AG04450 (cell line): ENCODE data around the gene TGIF1. TPM values are rescaled to one million over a fixed set of nuclear protein-coding genes. Genes with fewer than 3 reads are reported as not detected.

Source experiments
- CTCF ChIA-PET: fragments of 300-600, 350-600 bp; formaldehyde crosslinking; extraction: SDS; loops from one replicate; lab custom pipeline; 2022; ENCODE audit warnings: antibody characterized with exemption, inconsistent platforms; lab: Charles Lee
- POLR2A ChIA-PET: fragments of 350-600 bp; formaldehyde crosslinking; extraction: SDS; loops from one replicate; lab custom pipeline; 2021; ENCODE audit warnings: antibody characterized with exemption, inconsistent platforms; lab: Yijun Ruan, JAX
- DNase-seq: peaks from one replicate; pipeline ENCODE4 v3.0.0-alpha.2; 2011; ENCODE audit warnings: low read depth, low spot score
- H3K27ac ChIP-seq: one replicate; pipeline ENCODE4 v1.5.1; 2012; ENCODE audit warnings: low read depth, low read length, control low read depth
- H3K27me3 ChIP-seq: one replicate; pipeline ENCODE4 v1.6.0; 2012; ENCODE audit warnings: low read length; ENCODE audit not compliant: control insufficient read depth, insufficient read depth
- H3K4me3 ChIP-seq: 2 replicates; pipeline ENCODE4 v1.5.1; 2011; ENCODE audit warnings: mild to moderate bottlenecking, low read depth, low read length, control low read depth
- H3K9me3 ChIP-seq: 2 replicates; pipeline ENCODE4 v1.5.1; 2012; ENCODE audit warnings: low read length; ENCODE audit not compliant: control insufficient read depth, insufficient read depth
- polyA minus RNA-seq: library from RNA; depleted of rRNA, polyadenylated mRNA; stranded (reverse); fragments of >200 nt; gene quantifications from 2 replicates; pipeline ENCODE4 v1.2.3, GENCODE V29; 2011; rRNA and poly(A)+ RNA removed
- polyA plus RNA-seq: library from polyadenylated mRNA; depleted of rRNA; stranded (reverse); fragments of >200 nt; gene quantifications from 2 replicates; pipeline ENCODE4 v1.2.3, GENCODE V29; 2011; rRNA removed
- TF ChIP-seq, protein P1 (sequence below): IDR thresholded peaks from 2 replicates; pipeline ENCODE4 v1.5.1; 2011; ENCODE audit warnings: low read depth, low read length, control low read depth, inconsistent platforms

Gene TGIF1
- polyA plus RNA-seq (60.6 and 61.1 TPM in 2 replicates), polyA minus RNA-seq (72.3 and 110 TPM in 2 replicates)

DNA sequence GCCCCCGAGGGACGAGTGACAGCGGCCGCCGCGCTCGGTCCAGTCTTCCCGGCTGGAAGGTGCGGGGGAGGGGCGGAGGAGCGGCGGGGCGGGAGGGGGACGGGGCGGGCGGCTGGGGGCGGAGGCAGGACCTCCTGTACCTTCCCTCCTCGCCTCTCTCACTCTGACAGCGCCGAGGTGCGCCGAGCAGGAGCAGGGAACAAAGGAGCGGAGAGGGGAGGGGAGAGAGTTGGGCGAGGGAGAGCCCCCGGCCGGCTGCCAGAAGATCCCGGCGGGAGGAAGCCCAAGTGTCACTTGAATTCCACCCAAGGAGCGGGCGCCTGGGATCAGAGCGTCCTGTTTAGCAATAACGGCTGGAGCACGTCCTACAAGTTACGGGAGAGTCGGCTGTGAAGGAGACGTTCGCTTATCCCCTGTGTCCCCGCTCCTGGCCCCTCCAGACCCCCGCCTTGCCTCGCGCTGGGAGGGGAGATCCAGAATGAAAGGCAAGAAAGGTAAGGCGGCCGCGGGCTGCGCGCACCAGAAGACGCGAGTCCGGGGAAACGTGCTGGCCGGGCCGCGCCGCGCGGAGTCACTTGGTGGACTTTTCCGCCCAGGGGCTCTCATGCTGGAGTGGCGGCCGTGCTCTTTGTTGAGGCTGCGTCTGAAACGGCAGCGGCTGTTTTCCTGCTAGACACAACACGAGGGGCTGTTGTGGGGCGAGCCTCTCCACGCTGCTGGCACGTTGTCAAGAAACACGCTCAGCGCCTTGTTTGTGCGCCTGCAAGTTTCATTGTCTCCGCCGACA, at the start of gene TGIF1:
TSS of gene TGIF1 (plus strand) at position 161 of the 787 bp plus-strand sequence. CDS start at position 479, 318 bp downstream.
- CTCF ChIA-PET = interaction anchor here (5.4 to 6.8 kb wide), 2 partner anchors 144 to 216 kb away, joined by 58 to 69 read pairs; no protein-coding TSS in a partner anchor
- POLR2A ChIA-PET = interaction anchor here (1.0 to 2.7 kb wide), 2 partner anchors 144 to 189 kb away, joined by 4 to 12 read pairs; partner anchors contain the start of gene MYL12B
- no peak for DNase-seq
- TF ChIP-seq, protein P1, sequence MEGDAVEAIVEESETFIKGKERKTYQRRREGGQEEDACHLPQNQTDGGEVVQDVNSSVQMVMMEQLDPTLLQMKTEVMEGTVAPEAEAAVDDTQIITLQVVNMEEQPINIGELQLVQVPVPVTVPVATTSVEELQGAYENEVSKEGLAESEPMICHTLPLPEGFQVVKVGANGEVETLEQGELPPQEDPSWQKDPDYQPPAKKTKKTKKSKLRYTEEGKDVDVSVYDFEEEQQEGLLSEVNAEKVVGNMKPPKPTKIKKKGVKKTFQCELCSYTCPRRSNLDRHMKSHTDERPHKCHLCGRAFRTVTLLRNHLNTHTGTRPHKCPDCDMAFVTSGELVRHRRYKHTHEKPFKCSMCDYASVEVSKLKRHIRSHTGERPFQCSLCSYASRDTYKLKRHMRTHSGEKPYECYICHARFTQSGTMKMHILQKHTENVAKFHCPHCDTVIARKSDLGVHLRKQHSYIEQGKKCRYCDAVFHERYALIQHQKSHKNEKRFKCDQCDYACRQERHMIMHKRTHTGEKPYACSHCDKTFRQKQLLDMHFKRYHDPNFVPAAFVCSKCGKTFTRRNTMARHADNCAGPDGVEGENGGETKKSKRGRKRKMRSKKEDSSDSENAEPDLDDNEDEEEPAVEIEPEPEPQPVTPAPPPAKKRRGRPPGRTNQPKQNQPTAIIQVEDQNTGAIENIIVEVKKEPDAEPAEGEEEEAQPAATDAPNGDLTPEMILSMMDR = no peak
- peak within 1 kb of the TSS; percentile 99 for H3K27ac ChIP-seq
- peak within 1 kb of the TSS; percentile 89 for H3K4me3 ChIP-seq
- no peaks in the 10 kb centered on the region for H3K27me3 ChIP-seq
- H3K9me3 ChIP-seq = peaks cover 7% of the 10 kb centered on the region; the same call in 1 of the 2 replicates

- CTCF ChIA-PET = no interaction called here
Observed at GRCh38 chr18:3400567-3401296, 49.2 kb upstream of the TGIF1 start.

DNA sequence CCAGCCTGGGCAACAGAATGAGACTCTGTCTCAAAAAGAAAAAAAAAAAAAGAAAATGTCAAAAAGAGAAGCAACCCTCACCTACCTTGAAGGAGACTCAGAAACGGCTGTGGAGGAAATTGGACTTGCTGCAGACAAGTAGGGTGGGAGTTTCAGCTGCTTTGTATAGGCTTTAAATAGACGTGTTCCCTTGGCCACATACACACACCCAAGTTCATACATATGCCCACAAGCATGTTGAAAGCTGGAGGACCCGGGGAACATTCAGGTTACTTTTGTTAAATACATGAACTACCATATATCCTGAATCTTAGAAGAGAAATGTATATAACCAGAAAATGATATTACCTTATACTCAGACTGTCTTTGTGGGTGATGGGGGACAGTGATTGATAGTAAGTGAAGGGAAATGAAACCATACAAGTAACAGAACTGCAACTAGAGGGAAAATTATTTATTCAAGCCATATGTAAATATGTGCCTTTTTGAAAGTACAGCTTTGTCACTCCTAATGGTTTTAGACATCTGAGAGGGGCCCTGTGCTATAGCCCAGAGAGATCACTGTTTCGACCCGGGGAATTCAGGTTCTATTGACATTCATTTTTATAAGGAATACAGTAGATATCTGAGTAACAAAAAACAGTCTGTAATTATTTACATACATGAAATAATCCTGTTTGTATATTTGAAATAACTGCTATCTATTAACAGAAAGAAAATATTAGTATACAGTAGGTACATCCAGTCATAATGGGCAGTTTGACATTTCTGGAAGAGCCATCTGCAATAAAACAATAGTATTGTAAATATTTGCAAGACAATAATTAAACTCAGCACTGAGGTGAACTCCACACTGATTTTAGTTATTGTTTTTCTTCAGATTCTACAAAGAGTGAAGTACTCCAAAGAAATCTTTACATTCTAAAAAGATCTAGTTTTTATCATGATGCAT, 48.0 kb upstream of the TGIF1 start:
- ChIA-PET POLR2A (no interaction called here), CTCF (interaction anchor here (0.6 kb wide), 1 partner anchor 100 kb away, joined by 4 read pairs; no protein-coding TSS in a partner anchor)
- TF ChIP-seq, protein P1 = no peak
- Histone ChIP-seq H3K4me3 (no peak overlapping the region), H3K27me3 (no peaks in the 10 kb centered on the region), H3K27ac (no peak overlapping the region), H3K9me3 (no peaks in the 10 kb centered on the region)
- no peak for DNase-seq

More at GRCh38 chr18:3400567-3401296, 49.2 kb upstream of the TGIF1 start:
- POLR2A ChIA-PET = no interaction called here
- no peaks in the 10 kb centered on the region for H3K9me3 ChIP-seq
- H3K27ac ChIP-seq = no peak overlapping the region
- no peak overlapping the region for H3K4me3 ChIP-seq
- no peaks in the 10 kb centered on the region for H3K27me3 ChIP-seq
- TF ChIP-seq, protein P1 = no peak
- DNase-seq = no peak

- no peak overlapping the region for H3K4me3 ChIP-seq
- ChIA-PET CTCF (no interaction called here), POLR2A (no interaction called here)
- no peaks in the 10 kb centered on the region for H3K9me3 ChIP-seq
- no peaks in the 10 kb centered on the region for H3K27me3 ChIP-seq
- TF ChIP-seq, protein P1 = no peak
- no peak overlapping the region for H3K27ac ChIP-seq
- no peak for DNase-seq
Observed at GRCh38 chr18:3402982-3403451, 47.0 kb upstream of the TGIF1 start.
